ENCODE measurements around the gene MTHFD1L.

DNA sequence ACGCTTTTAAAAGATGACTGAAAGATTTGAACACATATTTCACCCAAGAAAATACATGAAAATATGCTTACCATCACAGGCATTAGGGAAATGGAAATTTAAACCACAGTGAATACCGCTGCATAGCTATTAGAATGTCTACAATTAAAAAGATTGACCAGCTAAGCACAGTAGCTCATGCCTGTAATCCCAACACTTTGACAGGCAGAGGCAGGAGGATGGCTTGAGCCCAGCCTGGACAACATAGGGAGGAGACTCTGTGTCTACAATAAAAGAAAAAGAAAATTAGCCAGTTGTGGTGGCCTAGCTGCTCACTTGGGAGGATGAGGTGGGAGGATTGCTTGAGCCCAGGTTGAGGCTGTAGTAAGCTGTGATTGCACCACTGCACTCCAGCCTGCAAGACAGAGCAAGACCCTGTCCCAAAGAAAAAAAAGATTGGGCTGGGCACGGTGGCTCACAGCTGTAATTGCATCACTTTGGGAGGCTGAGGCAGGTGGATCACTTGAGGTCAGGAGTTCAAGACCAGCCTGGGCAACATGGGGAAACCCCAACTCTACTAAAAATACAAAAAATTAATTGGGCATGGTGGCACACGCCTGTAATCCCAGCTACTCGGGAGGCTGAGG, 210.5 kb downstream of the MTHFD1L start:
- TF ChIP-seq POLR2A (IDR thresholded peaks at IDR 0.05) (no peak), POLR2AphosphoS5 (IDR thresholded peaks at IDR 0.05) (no peak)
